Type B pancreatic cell (in vitro differentiated cells): ENCODE measurements around the gene TCIRG1. TPM values are rescaled to one million over a fixed set of nuclear protein-coding genes. Genes with fewer than 3 reads are reported as not detected.

Experiments used
- DNase-seq: peaks from one replicate; pipeline ENCODE4 v3.0.0; 2021; ENCODE audit warnings: mixed read lengths; ENCODE audit not compliant: unreplicated experiment; ENCODE audit errors: extremely low spot score
- H3K27ac Mint-ChIP-seq: 2 replicates; pipeline ENCODE4 v1.8.0; 2021; ENCODE audit warnings: mild to moderate bottlenecking, mixed read lengths
- H3K27me3 Mint-ChIP-seq: 2 replicates; pipeline ENCODE4 v1.8.0; 2021; ENCODE audit warnings: mixed read lengths
- H3K36me3 Mint-ChIP-seq: 2 replicates; pipeline ENCODE4 v1.8.0; 2021; ENCODE audit warnings: mixed read lengths
- H3K4me1 Mint-ChIP-seq: one replicate; pipeline ENCODE4 v1.8.0; 2021; ENCODE audit warnings: mixed read lengths; ENCODE audit not compliant: unreplicated experiment
- H3K4me3 Mint-ChIP-seq: 2 replicates; pipeline ENCODE4 v1.8.0; 2021; ENCODE audit warnings: mild to moderate bottlenecking, mixed read lengths
- H3K9me3 Mint-ChIP-seq: 2 replicates; pipeline ENCODE4 v1.8.0; 2021; ENCODE audit warnings: mixed read lengths
- CTCF ChIP-seq: fragments of 200-600 bp; sonication (generic); conservative IDR thresholded peaks from 2 replicates; pipeline ENCODE4 v1.5.0; 2021; ENCODE audit warnings: antibody characterized with exemption, mild to moderate bottlenecking
- total RNA-seq: library from RNA; stranded (reverse); gene quantifications from 2 replicates; pipeline ENCODE4 v1.2.1, GENCODE V29; 2021; ENCODE audit warnings: low replicate concordance

The TCIRG1 gene
- total RNA-seq, 1 donor from 2014 or later: 37.0 TPM

- H3K36me3 Mint-ChIP-seq: peaks cover 37% of the 10 kb centered on the region
- TF ChIP-seq CTCF: no peak
These were observed 27.9 kb downstream of the TCIRG1 start for GRCh38 chr11:68066742-68067141.

GRCh38 chr11:68067991-68068390 is 29.2 kb downstream of the TCIRG1 start:
- Mint-ChIP-seq H3K4me1 (no peaks in the 10 kb centered on the region), H3K4me3 (no peak overlapping the region), H3K36me3 (peaks cover 31% of the 10 kb centered on the region), H3K27ac (no peak overlapping the region), H3K9me3 (no peaks in the 10 kb centered on the region), H3K27me3 (no peaks in the 10 kb centered on the region)
- DNase-seq: no peak
- no peak for TF ChIP-seq CTCF

More at GRCh38 chr11:68066742-68067141, 27.9 kb downstream of the TCIRG1 start:
- no peak overlapping the region for H3K4me3 Mint-ChIP-seq
- H3K4me1 Mint-ChIP-seq: no peaks in the 10 kb centered on the region
- H3K27ac Mint-ChIP-seq: no peak overlapping the region
- H3K27me3 Mint-ChIP-seq: no peaks in the 10 kb centered on the region
- no peak for DNase-seq
- no peaks in the 10 kb centered on the region for H3K9me3 Mint-ChIP-seq

GRCh38 chr11:68071281-68072048 is 32.6 kb downstream of the TCIRG1 start:
- no peak for TF ChIP-seq CTCF
- no peaks in the 10 kb centered on the region for H3K27me3 Mint-ChIP-seq
- DNase-seq: peak; percentile 42
- H3K36me3 Mint-ChIP-seq: peaks cover 32% of the 10 kb centered on the region
- H3K27ac Mint-ChIP-seq: no peak overlapping the region
- H3K9me3 Mint-ChIP-seq: no peaks in the 10 kb centered on the region
- no peak overlapping the region for H3K4me3 Mint-ChIP-seq
- H3K4me1 Mint-ChIP-seq: peaks cover 11% of the 10 kb centered on the region

GRCh38 chr11:68074584-68075352 is 35.9 kb downstream of the TCIRG1 start:
- Mint-ChIP-seq H3K36me3 (peaks cover 24% of the 10 kb centered on the region), H3K27me3 (no peaks in the 10 kb centered on the region), H3K9me3 (no peaks in the 10 kb centered on the region), H3K4me1 (peaks cover 22% of the 10 kb centered on the region), H3K4me3 (no peak overlapping the region), H3K27ac (no peak overlapping the region)
- no peak for DNase-seq
- no peak for TF ChIP-seq CTCF

- Mint-ChIP-seq H3K36me3 (peaks cover 27% of the 10 kb centered on the region), H3K27ac (no peak overlapping the region), H3K4me3 (no peak overlapping the region), H3K4me1 (peaks cover 22% of the 10 kb centered on the region), H3K9me3 (no peaks in the 10 kb centered on the region), H3K27me3 (no peaks in the 10 kb centered on the region)
- peak; percentile 17 for TF ChIP-seq CTCF
- DNase-seq: no peak
These were observed 37.7 kb downstream of the TCIRG1 start for GRCh38 chr11:68076371-68077042.
